Cortex of kidney (tissue), 1 donor: ENCODE results near the gene ERVFRD-1.

Experiments
- DNase-seq: peaks from one replicate; lab custom pipeline; 2025; lab: John Stamatoyannopoulos, UW

Gene ERVFRD-1

DNA sequence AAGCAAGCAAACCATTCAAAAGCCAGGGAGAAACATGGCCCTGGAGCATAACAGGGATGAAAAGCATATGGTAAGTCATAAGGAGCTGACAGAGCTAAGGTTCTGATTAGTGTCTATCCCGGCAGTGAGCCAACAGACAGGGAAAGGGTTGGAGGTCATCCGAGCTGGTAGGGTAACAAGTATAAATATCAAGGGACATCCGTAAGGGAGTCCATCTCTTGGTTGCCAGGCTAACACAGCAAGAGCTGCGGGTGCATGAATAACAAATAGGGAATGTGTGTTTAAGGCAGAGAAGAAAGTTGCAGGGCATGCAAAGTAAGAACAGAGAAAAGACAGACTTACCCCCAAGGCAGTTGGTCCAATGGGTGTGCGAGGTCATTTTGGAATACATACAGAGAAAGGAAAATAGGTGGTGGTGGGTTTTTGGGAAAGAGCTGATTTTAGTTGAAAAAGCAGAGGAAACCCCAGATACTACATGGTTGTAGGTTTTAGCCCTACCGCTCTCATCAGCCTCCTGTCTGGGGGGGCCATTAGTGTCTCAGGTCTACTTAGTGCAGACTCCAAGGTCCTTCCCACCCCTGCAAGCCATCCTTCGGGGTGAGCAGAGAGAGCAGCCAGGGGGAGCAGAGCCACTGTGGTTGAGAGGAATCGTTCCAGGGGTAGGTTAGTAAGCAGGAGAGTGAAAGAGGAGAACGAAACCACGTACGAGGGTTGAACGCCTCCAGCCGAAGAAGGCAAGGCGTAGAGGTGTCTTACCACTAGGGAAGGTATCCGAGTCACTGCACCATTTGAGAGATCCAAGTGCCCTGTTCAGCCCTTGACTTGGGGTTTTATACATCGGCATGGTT lies at the start of gene ERVFRD-1:
ERVFRD-1 (minus strand) TSS at position 805 of the 848 bp plus-strand sequence. CDS start 6,415 bp downstream, outside the sequence.
- no peak for DNase-seq

DNA sequence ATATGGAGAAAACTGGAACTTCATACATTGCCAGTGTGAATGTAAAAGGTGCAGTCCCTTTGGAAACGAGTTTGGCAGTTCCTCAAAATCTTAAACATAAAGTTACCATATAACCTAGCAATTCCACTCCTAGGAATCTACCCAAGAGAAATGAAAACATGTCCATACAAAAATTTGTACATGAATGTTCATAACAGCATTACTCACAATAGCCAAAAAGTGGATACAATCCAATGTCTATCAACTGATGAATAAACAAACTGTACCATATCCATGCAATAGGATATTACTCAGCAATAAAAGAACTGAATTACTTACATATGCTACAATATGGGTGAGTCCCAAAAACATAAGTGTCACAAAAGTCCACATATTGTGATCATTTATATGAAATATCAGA lies 48.7 kb upstream of the ERVFRD-1 start:
- DNase-seq, result no peak

DNA sequence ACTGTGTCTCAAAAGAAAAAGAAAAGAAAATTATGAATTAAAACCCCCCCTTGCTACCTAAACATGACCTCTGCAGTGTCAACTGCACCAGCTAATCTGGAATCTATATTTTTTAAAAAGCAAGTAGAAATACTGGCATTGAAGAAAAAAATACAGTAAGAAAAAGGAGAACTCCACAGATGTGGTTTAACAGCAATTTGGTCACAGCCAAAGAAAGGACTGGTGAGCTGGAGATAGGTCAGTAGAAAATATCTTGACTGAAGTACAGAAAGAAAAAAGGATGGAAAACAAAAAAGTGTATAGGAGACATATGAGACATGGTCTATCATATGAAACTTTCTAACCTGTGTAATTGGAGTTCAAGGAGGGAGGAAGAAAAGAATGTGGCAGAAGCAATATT lies 44.1 kb upstream of the ERVFRD-1 start:
- no peak for DNase-seq

- no peak for DNase-seq
These were observed 41.9 kb upstream of the ERVFRD-1 start for GRCh38 chr6:11153447-11153846.

DNA sequence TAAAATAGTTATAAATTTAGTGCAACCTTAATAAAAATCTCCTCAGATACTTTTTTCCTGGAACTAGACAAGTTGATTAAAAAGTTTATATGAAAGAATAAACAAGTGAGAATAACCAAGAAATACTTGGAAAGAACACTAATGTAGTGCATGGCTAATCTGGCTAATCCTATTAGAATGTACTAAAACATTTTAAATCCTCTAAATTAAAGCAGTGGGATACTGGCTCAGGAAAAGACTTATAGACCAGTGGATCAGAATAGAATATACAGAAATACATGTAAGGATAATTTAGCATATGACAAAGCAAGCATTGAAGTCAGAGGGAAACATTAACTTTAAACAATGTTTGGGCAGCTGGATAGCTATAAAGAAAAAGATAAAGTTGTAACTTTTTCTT lies 41.1 kb upstream of the ERVFRD-1 start:
- no peak for DNase-seq

DNA sequence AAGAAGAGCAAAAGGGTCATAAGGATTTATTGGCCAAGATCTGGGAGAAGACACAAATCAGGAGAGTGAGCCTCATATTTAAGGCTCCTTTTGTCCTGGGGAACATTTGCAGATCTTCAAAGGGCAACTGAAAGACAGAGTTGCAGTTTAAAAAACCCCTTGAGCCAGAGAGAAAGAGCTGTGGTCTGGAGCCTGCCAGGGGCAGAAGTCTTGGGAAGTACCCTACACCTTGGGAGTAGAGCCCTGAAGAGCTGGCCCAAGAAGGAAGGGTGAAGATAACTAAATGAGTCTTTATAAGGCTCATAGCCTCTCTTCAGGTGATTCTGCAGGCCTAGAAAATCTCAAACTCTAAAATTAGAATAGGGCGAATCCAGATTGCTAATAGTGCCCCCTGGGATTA lies 40.0 kb upstream of the ERVFRD-1 start:
- no peak for DNase-seq

DNA sequence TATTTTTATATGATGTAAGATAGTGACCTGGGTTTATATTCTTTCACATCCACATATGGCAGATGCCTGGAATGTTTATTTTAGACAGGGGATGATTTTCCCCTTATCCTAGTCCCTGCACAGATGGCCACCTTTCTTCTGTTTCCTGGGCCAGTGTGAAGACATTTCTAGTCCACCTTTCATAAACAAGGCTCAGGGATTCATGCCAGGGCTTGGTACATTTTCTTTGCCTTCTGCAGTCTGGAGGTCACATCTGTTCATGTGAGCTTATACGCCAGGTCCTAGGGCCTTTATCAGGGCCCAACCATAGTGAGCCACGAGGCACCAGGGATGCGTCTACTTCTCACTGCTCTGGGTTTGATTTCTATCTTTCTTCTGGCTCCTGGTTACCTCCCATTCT lies 38.0 kb upstream of the ERVFRD-1 start:
- no peak for DNase-seq

DNA sequence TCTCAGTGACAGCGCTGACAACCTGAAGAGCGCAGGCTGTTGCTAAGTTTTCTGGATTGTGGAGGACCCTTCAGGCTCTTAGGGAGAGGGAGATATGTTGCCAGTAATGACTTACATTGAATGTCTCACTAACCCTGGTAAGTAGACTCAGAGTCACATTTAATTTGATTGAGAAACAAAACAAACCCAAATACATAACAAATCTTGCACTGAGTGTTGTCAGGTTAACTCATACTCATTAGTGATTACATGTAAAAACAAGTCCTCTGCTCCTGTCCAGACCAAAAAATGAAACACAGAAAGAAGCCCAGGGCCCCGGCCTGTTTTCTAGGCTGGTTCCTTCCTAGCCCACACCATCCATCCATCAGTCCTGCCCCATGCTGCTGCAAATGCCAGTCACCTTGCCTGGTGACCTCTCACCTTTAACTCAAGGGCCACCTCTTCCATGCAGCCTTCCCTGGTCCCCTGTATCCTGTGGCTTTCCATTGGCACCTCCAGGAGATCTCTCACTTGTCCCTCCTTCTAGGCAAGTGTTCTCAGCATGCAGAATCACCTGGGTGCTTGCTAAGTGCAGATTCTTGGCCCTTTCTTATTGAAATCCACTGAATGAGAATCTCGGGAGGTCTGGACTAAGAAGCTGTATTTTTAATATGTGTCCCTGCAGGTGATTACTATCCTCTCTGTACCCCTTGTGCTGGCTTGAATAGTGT lies 34.7 kb upstream of the ERVFRD-1 start:
- DNase-seq, result no peak

- DNase-seq, result no peak
These were observed 32.9 kb upstream of the ERVFRD-1 start for GRCh38 chr6:11144393-11144851.

- no peak for DNase-seq
These were observed 32.2 kb upstream of the ERVFRD-1 start for GRCh38 chr6:11143394-11144371.

GRCh38 chr6:11142296-11143027 lies 30.9 kb upstream of the ERVFRD-1 start:
- DNase-seq, result no peak

- DNase-seq, result no peak
These were observed 29.8 kb upstream of the ERVFRD-1 start for GRCh38 chr6:11141295-11141694.

DNA sequence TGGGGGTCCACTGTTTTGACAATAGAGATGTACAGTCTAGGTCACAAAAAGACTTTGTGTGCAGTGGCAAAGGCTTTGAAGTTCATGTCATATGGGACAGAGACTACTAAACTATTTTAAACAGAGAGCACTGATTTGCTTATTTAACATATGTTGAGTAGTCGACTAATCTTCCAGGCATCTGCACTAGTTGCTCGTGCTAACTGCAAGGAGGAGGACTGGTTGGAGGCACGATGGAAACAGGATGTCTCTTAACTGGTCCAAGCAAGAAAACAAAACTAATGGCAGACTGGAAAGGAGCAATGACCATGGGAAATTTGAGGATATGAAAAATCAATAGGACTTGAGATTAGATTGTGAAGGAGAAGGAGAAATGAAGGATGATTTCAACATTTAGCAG lies 28.5 kb upstream of the ERVFRD-1 start:
- DNase-seq, result no peak

GRCh38 chr6:11139051-11139960 lies 27.8 kb upstream of the ERVFRD-1 start:
- no peak for DNase-seq

DNA sequence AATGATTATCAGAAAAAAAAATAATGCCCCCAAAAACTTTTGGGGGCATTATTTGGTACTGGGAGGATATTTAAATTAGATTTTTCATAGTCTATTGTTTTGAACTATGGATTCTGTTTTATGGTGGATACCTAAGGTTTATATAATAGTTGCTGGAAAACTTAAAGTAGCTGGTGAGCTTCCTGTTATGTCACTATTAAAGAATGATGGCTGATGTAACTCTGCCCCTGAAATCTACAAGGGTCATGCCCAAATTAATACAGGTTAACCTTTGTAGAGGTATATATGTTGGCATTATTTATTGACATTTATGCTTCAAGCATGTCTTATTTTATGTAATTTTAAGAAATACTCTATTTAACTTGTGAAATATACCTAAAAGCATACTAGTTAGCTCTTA lies 25.3 kb upstream of the ERVFRD-1 start:
- DNase-seq, result no peak

- no peak for DNase-seq
These were observed 21.8 kb upstream of the ERVFRD-1 start for GRCh38 chr6:11133281-11133680.

GRCh38 chr6:11132194-11132888 lies 20.8 kb upstream of the ERVFRD-1 start:
- no peak for DNase-seq

- DNase-seq, result no peak
These were observed 19.1 kb upstream of the ERVFRD-1 start for GRCh38 chr6:11130605-11131004.

DNA sequence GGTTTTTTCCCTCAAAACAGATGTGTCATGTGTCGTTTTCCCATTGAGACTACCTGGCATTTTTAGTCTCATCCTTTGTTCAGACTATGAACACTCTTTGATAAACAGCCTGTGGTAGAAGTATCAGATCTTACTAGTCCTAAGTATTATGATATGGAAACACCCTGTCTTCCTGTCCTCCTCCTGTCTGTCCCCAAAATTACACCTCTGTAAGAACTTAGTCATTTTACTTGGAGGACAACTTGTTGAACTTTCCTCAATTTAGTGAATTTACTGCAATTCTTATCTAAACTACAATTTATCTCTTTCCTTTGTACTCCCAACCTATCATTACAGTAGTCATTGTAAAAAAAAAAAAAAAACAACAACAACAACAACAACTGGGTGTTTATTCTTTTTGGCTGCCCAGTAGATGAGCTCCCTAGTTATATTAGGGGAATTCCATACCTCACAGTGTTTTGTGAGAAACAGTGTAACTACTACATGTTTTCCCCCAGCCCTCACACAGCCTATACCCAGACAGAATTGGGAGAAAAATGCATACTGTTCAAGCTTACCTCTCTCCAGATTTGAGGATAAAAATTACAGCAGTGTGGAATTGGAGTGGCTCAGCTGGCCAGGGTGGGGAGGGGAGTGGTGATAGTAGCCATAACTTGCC lies 18.5 kb upstream of the ERVFRD-1 start:
- DNase-seq, result no peak
